RWPE1 (cell line): ENCODE data around the gene TAF5.

Experiments used
- CTCF ChIA-PET: fragments of 350-600 bp; sonication (Branson Sonifier 250); formaldehyde crosslinking; extraction: SDS; loops from one replicate; lab custom pipeline; 2021; lab: Yijun Ruan, JAX
- POLR2A ChIA-PET: fragments of 400-600 bp; formaldehyde crosslinking; extraction: SDS; loops from one replicate; lab custom pipeline; 2020; ENCODE audit warnings: antibody characterized with exemption; ENCODE audit not compliant: low non-redundant PET; lab: Yijun Ruan, JAX
- DNase-seq: peaks from one replicate; pipeline ENCODE4 v3.0.0; 2012; ENCODE audit warnings: low spot score
- H3K27ac ChIP-seq: fragments of 450-650 bp; 2 replicates; pipeline ENCODE4 v1.5.1; 2017
- CTCF ChIP-seq: fragments of 450-650 bp; conservative IDR thresholded peaks from 2 replicates; pipeline ENCODE4 v1.5.1; 2017; ENCODE audit warnings: low read depth, mild to moderate bottlenecking

The TAF5 gene

GRCh38 chr10:103373544-103373943 lies 5.8 kb downstream of the TAF5 start:
- CTCF ChIA-PET: interaction anchor here (0.6 to 0.7 kb wide), 2 partner anchors 20 to 112 kb away, joined by 3 to 7 read pairs; no protein-coding TSS in a partner anchor
- POLR2A ChIA-PET: no interaction called here
- H3K27ac ChIP-seq: no peak overlapping the region
- DNase-seq: no peak
- no peak for TF ChIP-seq CTCF

- ChIA-PET POLR2A (no interaction called here), CTCF (interaction anchor here (0.6 to 0.7 kb wide), 3 partner anchors 19 to 311 kb away, joined by 3 to 7 read pairs (median 3); no protein-coding TSS in a partner anchor)
- no peak for DNase-seq
- no peak for TF ChIP-seq CTCF
- no peak overlapping the region for H3K27ac ChIP-seq
Observed at GRCh38 chr10:103374263-103374662, 6.5 kb downstream of the TAF5 start.

- TF ChIP-seq CTCF: no peak
- ChIA-PET POLR2A (no interaction called here), CTCF (no interaction called here)
- no peak overlapping the region for H3K27ac ChIP-seq
- DNase-seq: no peak
Observed at GRCh38 chr10:103382769-103383168, 15.0 kb downstream of the TAF5 start.

- ChIA-PET CTCF (interaction anchor here (0.5 to 0.7 kb wide), 4 partner anchors 21 to 156 kb away, joined by 3 to 8 read pairs (median 3); no protein-coding TSS in a partner anchor), POLR2A (no interaction called here)
- DNase-seq: no peak
- no peak for TF ChIP-seq CTCF
- H3K27ac ChIP-seq: no peak overlapping the region
Observed at GRCh38 chr10:103394180-103394579, 26.4 kb downstream of the TAF5 start.

- POLR2A ChIA-PET: interaction anchor here (0.6 to 1.6 kb wide), 3 partner anchors 14 to 72 kb away, joined by 3 to 4 read pairs (median 3); no protein-coding TSS in a partner anchor
- DNase-seq: peak; percentile 16
- no peak for TF ChIP-seq CTCF
Observed at GRCh38 chr10:103395754-103396066, 27.9 kb downstream of the TAF5 start.

GRCh38 chr10:103396067-103396788 lies 28.5 kb downstream of the TAF5 start, which contains the start of the genes ATP5MK and PDCD11:
TSS of gene ATP5MK (minus strand) at chr10:103396475. CDS start at chr10:103392457, 4,018 bp downstream.
TSS of gene PDCD11 (plus strand) at chr10:103396626. CDS start at chr10:103398427, 1,801 bp downstream.
- DNase-seq: peak; percentile 99
- ChIA-PET CTCF (no interaction called here), POLR2A (interaction anchor here (0.6 to 1.6 kb wide), 3 partner anchors 28 to 289 kb away, joined by 3 to 4 read pairs (median 3); no protein-coding TSS in a partner anchor)
- no peak for TF ChIP-seq CTCF
- H3K27ac ChIP-seq: peak within 1 kb of the TSS; percentile 75

More at GRCh38 chr10:103395754-103396066, 27.9 kb downstream of the TAF5 start:
- CTCF ChIA-PET: no interaction called here
- peak overlapping the region; percentile 75 for H3K27ac ChIP-seq
